ENCODE measurements around the gene CEBPG. TPM values are rescaled to one million over a fixed set of nuclear protein-coding genes. Genes with fewer than 3 reads are reported as not detected.

The CEBPG gene
- total RNA-seq, 1 donor from 2014 or later: 15.5 TPM

DNA sequence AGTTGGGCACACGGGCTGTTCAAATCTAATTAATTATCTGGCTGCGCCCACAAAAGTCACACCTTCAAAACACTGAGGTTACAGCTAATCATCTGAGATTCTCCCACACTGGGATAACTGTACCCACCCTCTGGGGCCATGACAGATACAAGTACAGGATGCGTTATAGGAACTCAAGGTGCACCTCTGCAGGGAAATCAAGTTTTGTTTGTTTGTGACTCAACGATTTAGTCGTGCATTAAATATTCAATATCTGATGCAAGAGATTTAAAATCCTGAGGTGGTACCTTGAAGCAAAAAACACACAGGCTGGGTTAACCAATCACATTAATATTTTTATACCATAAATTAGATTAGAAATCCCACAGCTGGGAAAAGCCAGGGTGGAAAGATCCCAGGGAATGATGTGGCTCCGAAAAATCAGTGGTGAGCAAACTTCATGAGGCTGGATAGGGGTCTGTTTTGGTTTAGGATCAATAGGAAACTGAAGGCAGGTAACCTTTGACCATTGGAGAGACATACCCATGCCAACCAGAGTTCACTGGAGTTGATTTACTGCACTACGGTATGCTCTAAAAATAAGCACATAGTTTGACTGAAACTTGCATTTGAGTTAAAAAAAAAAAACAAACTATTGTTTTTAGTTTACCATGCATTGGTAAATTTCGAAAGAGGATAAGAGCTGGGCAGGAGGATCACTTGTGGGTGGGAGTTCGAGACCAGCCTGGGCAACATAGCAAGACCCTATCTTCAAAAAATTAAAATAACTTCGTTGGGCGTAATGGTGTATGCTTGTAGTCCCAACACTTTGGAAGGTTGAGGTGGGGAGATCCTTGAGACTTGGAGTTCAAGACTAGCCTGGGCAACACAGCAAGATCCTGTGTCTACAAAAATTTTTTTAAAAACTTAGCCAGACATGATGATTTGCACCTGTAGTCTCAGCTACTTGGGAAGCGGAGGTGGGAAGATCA is 23.9 kb upstream of the CEBPG start:
- DNase-seq (ENCODE audit: low spot score) (no peak), ATAC-seq (peak; percentile 85)

DNA sequence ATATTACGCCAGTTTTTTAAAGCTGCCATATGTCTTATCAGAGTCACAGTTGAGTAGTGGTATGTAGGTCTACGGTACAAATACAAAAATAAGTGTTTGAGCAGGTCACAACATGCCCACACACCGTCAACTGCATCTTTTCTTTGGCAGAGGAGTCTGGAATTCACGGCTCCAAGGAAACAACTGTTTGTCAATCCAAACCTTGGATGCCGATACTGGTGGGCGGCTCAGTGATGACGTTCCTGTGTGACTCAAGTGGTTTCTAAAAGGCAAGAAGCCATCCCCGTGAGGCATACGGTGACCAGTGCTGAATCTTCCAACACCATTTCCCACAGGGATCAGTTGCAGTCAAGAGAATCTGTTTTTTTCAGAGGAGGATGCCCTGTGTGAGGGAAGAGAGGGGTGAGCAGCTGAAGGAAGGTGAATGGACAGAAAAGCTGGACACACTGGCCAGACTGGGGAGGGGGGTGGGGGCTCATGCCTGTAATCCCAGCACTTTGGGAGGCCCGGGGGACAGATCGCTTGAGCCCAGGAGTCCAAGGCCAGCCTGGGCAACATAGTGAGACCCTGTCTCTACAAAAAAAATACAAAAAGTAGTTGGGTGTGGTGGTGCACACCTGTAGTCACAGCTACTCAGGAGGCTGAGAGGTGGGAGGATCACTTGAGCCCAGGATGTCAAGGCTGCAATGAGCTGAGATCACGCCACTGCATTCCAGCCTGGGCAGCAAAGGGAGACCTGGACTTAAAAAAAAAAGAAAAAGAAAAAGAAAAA is 22.8 kb upstream of the CEBPG start:
- DNase-seq (ENCODE audit: low spot score) (no peak), ATAC-seq (no peak)

DNA sequence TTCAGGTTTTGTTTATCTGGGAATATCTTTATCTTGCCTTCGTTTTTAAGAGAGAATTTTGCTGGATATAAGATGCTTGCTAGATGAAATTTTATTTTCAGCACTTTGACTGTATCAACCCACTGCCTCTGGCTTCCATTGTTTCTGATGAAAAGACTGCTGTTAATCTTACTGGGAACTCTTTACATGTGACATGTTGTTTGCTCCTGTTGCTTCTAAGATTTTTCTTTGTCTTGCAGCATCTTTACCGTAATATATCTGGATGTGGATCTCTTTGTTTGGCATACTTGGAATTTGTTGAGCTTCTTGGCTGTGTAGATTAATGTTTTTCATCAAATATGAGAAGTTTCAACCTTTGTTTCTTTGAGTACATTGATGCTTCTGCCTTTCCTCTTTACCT is 18.0 kb upstream of the CEBPG start:
- no peak for ATAC-seq
- DNase-seq (ENCODE audit: low spot score): no peak

DNA sequence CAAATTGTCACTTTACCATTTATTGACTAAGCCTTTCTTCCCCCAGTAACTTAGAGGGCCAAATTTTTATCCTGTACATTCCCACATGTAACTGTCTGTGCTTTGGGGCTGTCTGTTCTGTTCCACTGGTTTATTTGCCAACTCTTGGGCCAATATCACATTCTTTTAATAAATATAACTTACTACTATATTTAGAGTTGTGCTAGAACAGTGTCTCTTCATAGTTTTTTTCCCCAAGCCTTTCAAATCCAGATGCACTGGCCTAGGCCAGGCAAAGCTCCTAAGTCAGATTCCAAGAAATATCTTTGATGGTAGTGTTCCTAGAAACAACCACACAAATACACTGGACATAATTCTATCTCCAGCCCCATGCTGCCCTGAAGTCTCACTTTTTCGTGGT is 16.0 kb upstream of the CEBPG start:
- ATAC-seq (no peak), DNase-seq (ENCODE audit: low spot score) (no peak)

DNA sequence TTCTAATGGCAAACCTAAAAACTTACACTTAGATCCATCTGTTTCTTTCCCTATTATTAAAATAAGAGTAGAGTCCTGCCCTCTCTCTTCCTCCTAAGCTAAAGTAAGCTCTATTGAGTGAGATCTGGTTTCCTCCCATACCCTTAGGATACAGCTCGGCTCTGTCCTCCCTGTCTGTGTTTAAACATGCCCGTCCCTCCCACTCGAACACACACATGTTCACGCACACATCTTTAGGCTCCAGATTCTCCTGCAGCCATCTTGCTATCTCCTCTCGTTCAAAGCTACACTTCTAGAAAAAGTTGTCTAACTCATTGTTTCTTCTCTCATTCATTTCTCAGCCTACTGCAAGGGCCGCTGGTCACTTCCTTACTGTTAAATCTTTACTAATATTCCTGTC is 15.1 kb upstream of the CEBPG start:
- ATAC-seq: no peak
- DNase-seq (ENCODE audit: low spot score): no peak

DNA sequence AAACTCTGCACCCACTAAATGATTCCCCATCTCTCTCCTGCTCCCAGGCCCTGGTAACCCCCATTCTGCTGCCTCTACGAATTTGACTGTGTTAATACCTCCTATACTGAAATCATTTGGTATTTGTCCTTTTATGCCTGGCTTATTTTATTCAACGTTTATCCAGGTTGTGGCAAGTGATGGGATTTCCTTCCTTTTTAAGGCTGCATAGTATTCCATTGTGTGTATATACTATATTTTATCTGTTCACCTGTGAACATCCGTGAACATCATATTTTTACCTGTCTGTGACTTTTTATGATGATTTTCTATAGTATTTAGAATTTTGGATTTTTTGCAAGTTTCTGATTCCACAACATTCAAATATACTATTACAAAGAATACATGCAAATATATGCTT is 13.9 kb upstream of the CEBPG start:
- DNase-seq (ENCODE audit: low spot score) (no peak), ATAC-seq (no peak)

DNA sequence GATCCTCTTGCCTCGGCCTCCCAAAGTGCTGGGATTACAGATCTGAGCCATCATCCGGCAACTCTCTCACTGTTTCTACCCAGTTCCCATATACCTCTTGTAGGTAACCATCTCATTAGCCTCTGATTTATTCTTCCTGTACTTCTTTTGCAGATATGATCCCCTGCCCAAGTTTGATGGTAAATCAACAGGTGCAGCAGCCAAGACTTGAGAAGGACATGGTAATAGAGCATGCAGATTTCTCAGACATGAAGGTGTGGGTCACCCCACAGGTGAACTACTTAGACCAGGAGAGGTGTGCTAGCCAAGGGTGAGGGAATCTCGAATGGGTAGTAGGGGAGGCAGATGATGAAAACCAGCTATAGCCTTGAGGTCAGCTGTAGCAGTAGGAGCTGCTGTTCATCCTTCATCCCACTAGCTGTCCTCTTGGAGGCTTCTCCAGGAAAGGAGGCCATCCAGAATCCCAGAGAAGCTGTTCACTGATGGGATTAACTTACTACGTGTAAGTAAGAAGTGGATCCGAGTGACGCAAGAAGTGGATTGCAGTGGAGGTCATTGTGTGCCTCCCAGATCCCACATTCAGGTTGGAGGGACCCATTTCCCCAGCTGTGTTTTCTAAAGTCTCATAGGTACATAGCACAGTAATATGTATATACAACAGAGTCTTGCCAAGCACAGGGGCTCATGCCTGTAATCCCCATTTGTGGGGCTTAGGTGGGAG is 10.8 kb upstream of the CEBPG start:
- ATAC-seq (no peak), DNase-seq (ENCODE audit: low spot score) (no peak)

DNA sequence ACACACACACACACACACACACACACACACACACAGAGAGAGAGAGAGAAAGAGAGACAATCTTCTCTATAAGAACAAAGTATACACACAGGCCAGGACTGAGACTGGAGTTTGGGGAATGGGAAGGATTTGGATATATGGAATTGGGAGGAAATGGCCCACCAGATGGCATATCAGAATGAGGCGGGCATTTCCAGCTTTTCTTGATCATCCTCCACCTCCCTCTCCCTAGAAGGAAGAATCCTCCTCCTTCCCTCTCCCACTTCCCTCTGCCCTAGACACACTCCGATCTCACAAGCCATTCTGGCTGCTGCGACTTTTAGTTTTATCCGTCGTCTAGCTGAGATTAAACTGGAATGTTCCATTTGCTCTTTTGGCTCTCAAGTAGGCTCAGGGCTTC is 10.0 kb upstream of the CEBPG start:
- DNase-seq (ENCODE audit: low spot score) (no peak), ATAC-seq (no peak)

DNA sequence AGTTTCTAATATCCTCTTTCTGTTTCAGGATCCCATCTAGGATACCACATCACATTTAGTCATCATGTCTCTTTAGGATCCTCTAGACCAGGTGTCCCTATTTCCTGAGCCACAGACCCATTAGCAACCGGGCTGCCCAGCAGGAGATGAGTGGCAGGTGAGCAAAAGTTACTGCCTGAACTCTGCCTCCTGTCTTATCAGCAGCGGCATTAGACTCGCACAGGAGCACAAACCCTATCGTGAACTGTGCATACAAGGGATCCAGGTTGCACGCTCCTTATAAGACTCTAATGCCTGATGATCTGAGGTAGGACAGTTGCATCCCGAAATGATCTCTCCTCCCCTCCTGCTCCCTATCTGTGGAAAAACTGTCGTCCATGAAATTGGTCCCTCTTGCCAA is 7.8 kb upstream of the CEBPG start:
- DNase-seq (ENCODE audit: low spot score) (no peak), ATAC-seq (no peak)

DNA sequence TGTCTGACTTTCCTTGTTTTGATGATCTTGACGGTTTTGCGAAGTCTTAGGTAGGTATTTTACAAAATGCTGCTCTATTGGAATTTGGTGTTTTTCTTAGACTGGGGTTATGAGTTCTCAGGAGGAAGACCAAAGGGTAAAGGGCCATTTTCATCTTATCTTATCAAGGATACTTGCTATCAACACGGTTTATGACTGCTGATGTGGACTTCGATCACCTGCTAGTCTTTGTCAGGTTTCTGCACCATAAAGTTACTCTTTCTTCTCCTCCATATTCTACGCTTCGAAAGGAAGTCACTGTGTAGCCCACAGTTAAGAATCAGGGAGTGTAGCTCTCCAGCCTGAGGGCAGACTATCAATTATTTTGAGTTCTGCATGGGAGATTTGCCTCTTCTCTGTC is 7.4 kb upstream of the CEBPG start:
- DNase-seq (ENCODE audit: low spot score) (no peak), ATAC-seq (no peak)

DNA sequence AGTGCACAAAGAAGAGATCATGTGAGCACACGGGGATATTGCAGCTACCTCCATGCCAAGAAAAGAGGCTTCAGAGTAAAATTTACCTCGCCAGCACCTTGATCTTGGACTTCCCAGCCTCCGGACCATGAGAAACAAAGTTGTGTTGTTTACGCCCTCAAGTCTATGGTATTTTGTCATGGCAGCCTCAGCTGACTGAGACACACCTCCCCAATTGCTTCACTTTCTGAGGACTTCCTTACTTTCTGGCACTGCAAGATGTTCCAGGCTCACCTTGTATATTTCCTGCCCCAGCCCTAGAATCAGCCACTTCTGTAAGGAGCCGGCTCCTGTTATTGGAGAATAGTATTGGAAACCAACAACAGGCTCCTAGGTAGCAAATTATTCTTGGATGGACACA is 6.6 kb upstream of the CEBPG start:
- ATAC-seq (no peak), DNase-seq (ENCODE audit: low spot score) (no peak)

DNA sequence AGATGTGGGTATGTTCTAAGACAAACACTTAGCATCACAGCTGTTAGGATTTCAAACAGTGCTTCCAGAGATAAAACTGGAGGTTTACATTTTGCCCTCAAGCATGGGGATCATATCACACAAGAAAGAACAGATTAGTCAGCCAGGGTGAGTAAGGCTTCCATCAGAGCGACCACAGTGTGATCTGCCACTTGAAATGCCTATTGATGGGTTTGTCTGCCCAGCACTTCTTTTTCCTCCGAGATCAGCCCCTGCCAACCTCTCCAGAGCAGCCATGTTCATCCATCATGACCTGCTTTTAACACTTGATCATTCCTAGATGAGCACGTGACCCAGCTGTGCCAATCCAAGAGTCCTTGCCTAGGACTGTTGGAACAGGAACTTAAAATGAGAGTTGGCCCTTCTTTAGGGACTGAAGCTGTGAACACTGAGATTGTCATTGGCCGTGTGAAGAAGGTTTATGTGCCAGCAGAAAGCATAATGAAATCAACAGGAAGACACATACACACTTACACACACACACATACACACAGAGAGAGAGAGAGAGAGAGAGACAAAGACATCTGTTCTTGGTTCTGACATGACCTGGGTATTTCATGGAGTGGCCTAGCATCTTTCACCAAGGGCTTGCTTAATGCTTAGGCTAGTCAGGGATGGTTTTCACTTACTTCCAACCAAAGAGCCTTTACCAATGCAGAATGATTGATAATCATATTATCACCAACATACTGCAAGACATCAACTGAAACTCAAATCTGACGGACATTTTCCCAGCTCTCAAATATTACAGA is 5.2 kb upstream of the CEBPG start:
- ATAC-seq: no peak
- no peak for DNase-seq (ENCODE audit: low spot score)

DNA sequence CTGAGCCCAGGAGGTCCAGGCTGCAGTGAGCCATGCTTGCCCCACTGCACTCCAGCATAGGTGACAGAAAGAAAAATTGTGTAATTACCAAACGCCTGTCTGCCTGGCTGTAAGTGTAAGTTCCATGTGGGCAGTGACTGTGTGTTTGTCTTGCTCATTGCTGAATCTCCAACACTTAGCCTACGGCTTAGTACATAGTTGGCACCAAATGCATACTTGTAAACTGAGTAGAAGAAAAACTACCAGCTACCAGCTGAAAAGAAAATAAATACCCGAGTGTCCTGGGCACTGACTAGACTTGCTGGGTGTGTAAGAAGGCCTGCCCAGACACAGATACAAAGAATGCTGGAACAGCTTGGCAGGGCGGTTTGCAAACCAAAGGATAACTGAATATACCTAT is 2.7 kb upstream of the CEBPG start:
- ATAC-seq (no peak), DNase-seq (ENCODE audit: low spot score) (no peak)

DNA sequence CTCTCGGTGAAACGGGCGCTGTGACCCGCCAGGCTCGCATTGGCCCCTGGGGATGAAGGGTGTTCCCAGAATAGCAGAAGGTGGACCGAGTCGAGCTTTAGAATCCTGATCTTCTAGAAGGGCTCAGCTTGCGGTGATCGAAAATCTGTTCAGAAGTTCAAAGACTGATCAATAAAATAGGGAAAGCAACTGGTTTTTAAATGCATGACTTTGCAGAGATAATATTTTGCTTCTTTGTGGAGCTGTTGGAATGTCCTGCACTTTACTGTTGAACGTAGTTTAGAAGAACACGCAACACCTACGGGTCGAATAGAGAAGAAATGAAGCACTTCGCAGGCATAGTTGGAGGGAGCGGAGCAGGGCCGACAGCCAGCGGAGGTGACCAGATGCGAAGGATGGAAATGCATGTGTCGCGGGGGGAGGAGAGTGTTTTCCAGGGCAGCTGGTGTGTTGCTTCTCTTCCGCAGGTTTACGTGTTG is 766 bp downstream of the CEBPG start:
- no peak for DNase-seq (ENCODE audit: low spot score)
- no peak for ATAC-seq

DNA sequence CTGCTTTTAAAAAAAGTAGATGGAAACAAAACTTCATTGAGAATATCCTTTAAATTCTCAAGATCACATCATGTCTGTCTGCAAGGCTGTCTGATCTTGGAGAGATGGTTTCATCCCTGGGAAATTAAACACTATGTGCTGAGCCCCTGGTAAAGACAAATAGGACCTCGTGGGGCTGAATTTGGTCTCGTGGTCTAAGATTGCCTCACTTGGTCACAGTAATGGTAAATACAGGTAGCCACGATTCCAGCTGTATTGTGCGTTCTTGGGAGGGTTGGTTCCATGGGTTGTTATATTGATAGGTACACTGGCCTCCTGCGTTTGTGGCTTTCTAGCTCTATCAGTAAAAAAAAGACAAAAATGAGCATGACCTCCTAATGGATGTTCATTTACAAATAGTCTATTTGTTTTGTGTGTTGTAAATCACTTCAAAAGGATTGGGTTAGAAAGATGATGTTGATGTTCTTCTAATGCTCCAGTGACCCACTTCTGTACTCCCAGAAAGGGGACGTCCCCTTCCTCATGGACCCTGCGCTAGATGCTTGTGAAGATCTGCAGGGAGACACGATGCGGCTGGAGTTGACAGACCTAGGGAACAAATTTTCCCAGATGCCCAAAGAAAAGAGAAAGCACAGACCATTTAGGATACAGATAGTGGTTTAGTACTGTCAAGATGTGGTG is 1.8 kb downstream of the CEBPG start:
- DNase-seq (ENCODE audit: low spot score) (no peak), ATAC-seq (no peak)

DNA sequence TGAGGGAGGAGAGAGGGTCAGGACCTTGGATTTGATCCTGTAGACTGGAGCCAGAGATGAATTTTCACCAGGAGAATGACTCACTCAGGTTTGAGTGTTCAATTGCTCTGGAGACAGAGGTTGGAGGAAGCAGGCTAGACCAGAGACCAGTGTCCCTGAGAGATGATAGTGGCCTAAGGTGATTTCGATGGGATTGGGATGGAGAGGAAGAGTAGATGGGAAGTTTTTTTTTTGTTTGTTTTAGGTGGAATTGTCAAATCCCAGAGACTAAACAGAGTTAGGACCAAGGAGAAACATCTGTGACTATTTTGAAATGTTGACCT is 2.3 kb downstream of the CEBPG start:
- DNase-seq (ENCODE audit: low spot score): no peak
- ATAC-seq: no peak

DNA sequence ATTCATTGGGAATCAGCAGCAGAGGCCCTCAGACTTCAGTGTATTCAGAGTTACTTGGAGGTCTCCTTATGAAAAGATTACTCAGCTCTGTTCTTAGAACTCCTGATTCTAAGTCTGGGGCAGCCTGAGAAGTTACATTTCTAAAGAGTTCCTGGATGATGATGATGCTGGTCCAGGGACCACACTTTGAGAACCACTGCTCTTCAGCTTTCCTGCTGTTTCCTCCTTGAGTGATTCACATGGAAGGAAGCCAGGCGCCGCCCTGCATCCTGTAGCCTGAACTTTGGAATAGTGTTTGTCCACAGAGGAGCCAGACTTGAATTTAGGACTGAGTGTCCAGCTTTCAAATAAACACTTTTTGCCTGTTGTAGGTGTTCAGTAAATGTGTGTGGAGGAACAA is 2.9 kb downstream of the CEBPG start:
- DNase-seq (ENCODE audit: low spot score) (peak; percentile 85), ATAC-seq (peak; percentile 27)

DNA sequence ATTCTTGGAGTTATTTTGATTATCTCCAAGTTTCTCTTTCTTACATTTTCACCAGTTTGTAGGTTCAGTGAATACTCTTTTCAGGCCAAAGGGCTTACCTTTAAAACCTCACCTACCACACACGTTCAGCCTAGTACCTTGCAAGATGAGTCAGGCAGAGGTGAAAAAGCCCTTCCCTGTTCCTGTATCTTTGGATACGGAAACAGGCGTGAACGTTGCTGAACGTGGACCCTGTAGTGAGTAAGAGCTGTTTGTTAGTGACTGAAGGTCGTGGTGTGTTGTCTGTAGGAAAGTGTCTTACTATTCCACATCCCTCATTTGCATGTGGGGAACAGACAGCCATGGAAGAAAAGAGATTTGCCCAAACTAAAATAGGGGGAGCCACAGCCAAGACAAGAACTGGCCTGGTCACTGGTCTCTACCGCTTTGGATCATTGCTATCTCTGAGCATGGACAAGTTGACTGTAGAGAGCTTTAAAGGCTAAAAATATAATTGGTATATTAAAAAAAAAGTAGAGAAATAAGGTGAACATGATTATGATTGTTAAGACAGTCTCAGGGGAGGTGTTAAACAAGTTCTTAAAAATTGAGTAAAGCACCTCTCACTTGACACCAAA is 3.5 kb downstream of the CEBPG start:
- DNase-seq (ENCODE audit: low spot score) (no peak), ATAC-seq (no peak)

DNA sequence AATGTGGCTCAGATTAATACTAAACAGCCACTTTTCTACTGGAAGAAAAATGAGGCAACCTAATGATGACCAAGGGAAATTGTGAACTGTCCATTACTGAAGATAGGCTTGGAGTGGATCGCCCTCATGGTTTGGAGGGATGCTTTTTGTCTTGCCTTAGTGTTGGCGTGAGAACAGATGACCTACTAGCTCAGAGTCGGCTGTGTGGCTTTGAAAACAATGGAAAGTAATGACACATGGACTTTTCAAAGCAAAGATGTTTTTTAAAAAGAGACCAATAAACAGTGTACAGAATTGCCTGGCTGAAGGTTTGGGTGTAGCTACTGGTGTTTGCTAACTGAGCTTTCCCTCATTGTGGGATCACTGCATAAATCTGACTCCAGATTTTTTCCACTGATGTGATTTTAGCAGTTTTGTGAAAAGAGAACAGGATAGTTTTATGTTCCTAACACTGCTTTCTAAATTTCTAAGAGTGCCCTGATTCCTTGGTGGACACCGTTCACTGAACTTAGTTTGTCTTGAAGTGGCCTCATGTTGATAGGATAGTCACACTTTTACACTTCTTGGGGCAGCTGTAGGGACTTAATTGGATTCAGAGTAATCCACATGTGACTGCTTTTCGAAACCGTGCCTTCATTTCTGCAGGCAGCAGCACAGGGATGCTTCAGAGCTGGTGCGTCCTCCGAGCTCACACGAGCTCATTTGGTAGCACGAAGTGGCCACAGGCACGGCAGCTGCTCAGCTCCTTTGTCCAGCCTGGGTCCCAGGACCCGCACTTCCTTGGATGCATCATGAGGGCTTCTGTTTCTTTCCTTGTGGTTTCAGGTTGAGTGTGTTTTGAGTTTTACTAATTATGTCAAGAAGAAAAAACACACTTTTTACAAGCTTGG is 4.3 kb downstream of the CEBPG start:
- ATAC-seq: no peak

More for the DNA sequence above, 4.3 kb downstream of the CEBPG start:
- no peak for DNase-seq (ENCODE audit: low spot score)
